Nephron progenitor cell (in vitro differentiated cells): ENCODE measurements around the gene DHRS3.

Experiments used
- DNase-seq: peaks from one replicate; pipeline ENCODE4 v3.0.0; 2021
- H3K27ac Mint-ChIP-seq: 2 replicates; pipeline ENCODE4 v1.8.0; 2021; ENCODE audit warnings: mild to moderate bottlenecking, moderate library complexity, mixed read lengths
- H3K27me3 Mint-ChIP-seq: 2 replicates; pipeline ENCODE4 v1.8.0; 2021; ENCODE audit warnings: mild to moderate bottlenecking, low read depth, mixed read lengths; ENCODE audit not compliant: poor library complexity
- H3K36me3 Mint-ChIP-seq: 2 replicates; pipeline ENCODE4 v1.8.0; 2021; ENCODE audit warnings: low read depth, mixed read lengths
- H3K4me1 Mint-ChIP-seq: 2 replicates; pipeline ENCODE4 v1.8.0; 2021; ENCODE audit warnings: mixed read lengths
- H3K4me3 Mint-ChIP-seq: 2 replicates; pipeline ENCODE4 v1.8.0; 2021; ENCODE audit warnings: mild to moderate bottlenecking, moderate library complexity, mixed read lengths
- H3K9me3 Mint-ChIP-seq: 2 replicates; pipeline ENCODE4 v1.8.0; 2021; ENCODE audit warnings: mild to moderate bottlenecking, moderate library complexity, mixed read lengths
- TF ChIP-seq, protein P1 (sequence below): fragments of 200-600 bp; sonication (generic); IDR thresholded peaks from 2 replicates; pipeline ENCODE4 v1.5.0; 2021; ENCODE audit warnings: antibody characterized with exemption

DHRS3 gene

DNA sequence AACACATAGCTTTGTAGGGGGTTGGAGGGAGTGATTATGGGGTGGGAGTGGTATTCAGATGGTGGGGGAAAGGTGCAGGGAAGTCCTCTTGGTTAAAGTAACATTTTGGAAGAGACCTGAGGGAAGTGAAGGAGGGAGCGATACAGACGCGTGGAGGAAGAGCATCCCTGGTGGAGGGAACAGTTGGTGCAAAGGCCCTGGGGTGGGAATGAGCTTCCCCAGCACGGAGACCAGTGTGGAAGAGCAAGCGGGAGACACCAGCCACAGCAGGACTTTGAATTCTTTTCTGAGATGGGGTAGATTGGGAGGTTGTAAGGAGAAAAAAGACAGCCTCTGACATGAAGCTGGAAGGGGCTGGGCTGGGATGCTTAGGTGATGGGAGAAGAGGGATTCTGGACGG, 23.5 kb downstream of the DHRS3 start:
- H3K27ac Mint-ChIP-seq: peak overlapping the region; percentile 62
- DNase-seq: no peak
- H3K27me3 Mint-ChIP-seq: peaks cover 14% of the 10 kb centered on the region
- no peaks in the 10 kb centered on the region for H3K9me3 Mint-ChIP-seq
- TF ChIP-seq, protein P1, sequence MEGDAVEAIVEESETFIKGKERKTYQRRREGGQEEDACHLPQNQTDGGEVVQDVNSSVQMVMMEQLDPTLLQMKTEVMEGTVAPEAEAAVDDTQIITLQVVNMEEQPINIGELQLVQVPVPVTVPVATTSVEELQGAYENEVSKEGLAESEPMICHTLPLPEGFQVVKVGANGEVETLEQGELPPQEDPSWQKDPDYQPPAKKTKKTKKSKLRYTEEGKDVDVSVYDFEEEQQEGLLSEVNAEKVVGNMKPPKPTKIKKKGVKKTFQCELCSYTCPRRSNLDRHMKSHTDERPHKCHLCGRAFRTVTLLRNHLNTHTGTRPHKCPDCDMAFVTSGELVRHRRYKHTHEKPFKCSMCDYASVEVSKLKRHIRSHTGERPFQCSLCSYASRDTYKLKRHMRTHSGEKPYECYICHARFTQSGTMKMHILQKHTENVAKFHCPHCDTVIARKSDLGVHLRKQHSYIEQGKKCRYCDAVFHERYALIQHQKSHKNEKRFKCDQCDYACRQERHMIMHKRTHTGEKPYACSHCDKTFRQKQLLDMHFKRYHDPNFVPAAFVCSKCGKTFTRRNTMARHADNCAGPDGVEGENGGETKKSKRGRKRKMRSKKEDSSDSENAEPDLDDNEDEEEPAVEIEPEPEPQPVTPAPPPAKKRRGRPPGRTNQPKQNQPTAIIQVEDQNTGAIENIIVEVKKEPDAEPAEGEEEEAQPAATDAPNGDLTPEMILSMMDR: no peak
- H3K4me1 Mint-ChIP-seq: peaks cover 73% of the 10 kb centered on the region
- H3K4me3 Mint-ChIP-seq: peak overlapping the region; percentile 78
- peaks cover 4% of the 10 kb centered on the region for H3K36me3 Mint-ChIP-seq

DNA sequence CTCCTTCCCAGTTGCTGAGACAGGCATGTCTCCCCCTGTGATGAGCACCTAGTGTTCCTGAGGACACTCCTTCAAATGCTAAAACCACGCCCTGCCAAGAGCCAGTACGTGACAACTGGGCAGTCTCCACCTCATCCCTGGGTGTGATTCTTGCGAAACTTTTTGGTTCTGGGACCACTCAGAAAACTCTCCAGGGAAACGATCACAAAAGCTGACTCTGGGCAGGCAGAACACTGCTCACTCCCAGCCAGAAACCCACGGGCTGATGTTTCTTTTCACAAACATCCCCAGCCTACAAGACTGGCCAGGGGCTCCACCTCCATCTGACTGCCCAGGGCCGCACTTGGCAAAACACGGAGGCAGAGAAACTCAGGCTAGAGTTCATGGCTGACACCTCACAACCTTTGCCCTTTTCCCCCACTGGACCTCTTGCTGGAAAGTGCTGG, 24.4 kb downstream of the DHRS3 start:
- TF ChIP-seq, protein P1: no peak
- Mint-ChIP-seq H3K4me3 (peak overlapping the region; percentile 78), H3K36me3 (peaks cover 4% of the 10 kb centered on the region), H3K27ac (no peak overlapping the region), H3K27me3 (peaks cover 14% of the 10 kb centered on the region), H3K4me1 (peaks cover 68% of the 10 kb centered on the region), H3K9me3 (no peaks in the 10 kb centered on the region)
- no peak for DNase-seq

DNA sequence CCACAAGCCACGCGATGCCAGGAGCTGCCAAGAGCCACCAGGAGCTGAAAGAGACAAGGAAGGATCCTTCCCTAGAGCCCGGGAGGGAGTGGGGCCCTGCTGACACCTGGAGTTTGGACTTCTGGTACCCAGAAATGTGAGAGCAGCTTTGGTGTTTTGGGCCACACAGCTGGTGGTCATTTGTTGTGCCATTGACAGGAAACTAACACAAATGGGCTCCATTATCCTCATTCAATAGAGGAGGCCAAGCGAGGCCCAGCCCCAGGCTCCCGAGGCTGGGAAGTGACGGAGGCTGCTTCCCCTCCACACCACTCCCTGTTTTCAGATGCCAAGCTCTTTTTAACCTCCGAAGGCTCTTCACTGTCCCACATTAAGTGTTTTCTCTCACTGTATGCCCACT, 25.5 kb downstream of the DHRS3 start:
- no peak overlapping the region for H3K27ac Mint-ChIP-seq
- peaks cover 4% of the 10 kb centered on the region for H3K36me3 Mint-ChIP-seq

DNA sequence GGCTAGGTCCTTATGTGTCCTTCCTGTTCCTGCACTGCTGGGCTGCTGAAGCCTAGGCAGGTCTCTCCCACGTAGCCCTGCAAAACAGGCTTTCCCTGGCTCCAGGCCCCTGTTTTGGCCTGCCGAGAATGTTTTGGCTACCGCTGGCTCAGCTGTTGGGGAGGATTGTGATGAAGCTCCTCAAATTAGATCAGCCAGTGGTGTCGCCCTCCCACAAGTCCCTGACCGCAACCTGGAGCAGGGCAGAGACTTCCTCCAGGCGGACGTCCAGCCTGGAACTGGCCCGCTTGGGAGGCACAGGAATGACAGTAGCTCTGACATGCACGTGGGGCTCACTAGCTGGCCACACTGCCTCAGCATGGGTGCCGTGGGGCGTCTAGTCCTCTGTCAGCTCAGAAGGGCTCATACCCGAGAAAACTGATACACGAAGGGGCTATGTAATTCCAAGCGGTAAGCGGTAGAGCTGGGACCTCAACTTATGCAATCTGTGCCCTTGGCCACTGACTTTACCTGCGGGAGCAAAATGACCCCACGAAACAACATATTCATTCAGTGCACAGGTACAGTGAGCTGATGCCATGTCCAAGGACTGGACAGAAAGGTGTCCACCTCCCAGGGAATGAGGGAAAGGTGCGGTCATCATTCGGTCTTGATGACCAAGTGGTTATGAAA, 26.6 kb downstream of the DHRS3 start:
- Mint-ChIP-seq H3K27ac (peak overlapping the region; percentile 80), H3K4me1 (peaks cover 58% of the 10 kb centered on the region), H3K36me3 (peaks cover 4% of the 10 kb centered on the region), H3K4me3 (no peak overlapping the region), H3K27me3 (peaks cover 4% of the 10 kb centered on the region), H3K9me3 (no peaks in the 10 kb centered on the region)
- DNase-seq: no peak
- TF ChIP-seq, protein P1: no peak

More for the DNA sequence above, 25.5 kb downstream of the DHRS3 start:
- Mint-ChIP-seq H3K4me1 (peaks cover 66% of the 10 kb centered on the region), H3K9me3 (no peaks in the 10 kb centered on the region), H3K4me3 (no peak overlapping the region), H3K27me3 (peaks cover 6% of the 10 kb centered on the region)
- TF ChIP-seq, protein P1: no peak
- no peak for DNase-seq

DNA sequence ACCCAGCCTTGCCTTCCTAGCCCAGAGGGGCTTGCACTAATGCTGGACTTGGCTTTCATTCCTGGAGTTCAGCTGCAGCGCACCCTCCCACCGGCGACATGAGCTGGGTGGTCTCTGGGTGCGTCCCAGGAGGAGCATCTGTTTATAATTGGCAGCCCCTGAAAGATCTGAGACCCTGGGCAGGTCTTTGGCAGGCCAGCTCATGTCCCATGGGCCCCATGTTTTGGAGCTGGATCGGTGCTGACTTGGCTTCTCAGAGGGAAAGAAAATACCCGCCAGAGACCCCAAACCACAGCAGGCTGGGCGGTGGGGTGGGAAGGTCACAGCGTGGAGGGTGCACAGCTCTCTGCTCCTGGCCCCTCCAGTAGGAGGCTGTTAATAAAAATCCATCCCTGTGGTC, 29.3 kb downstream of the DHRS3 start:
- TF ChIP-seq, protein P1: no peak
- Mint-ChIP-seq H3K9me3 (no peaks in the 10 kb centered on the region), H3K4me3 (no peak overlapping the region), H3K27me3 (peaks cover 4% of the 10 kb centered on the region), H3K27ac (no peak overlapping the region), H3K4me1 (peaks cover 45% of the 10 kb centered on the region), H3K36me3 (peaks cover 4% of the 10 kb centered on the region)
- DNase-seq: no peak
